K562 (cell line): ENCODE measurements around the gene ORC1. TPM values are rescaled to one million over a fixed set of nuclear protein-coding genes. Genes with fewer than 3 reads are reported as not detected.

ENCODE experiments used
- ATF4 ChIP-seq: fragments of 450-650 bp; formaldehyde crosslinking; IDR thresholded peaks from 2 replicates; pipeline ENCODE4 v1.4.0; 2022; ENCODE audit warnings: mild to moderate bottlenecking, moderate library complexity
- C11orf30 ChIP-seq: fragments of 450-650 bp; IDR thresholded peaks from 2 replicates; pipeline ENCODE4 v1.6.1; 2016; ENCODE audit warnings: low read depth, mild to moderate bottlenecking
- CHD2 ChIP-seq: IDR thresholded peaks from 2 replicates; pipeline ENCODE4 v1.6.1; 2011; ENCODE audit warnings: low read depth, low read length
- HMBOX1 ChIP-seq: sonication (generic); IDR thresholded peaks from 2 replicates; pipeline ENCODE4 v1.6.1; 2016
- ILK ChIP-seq: fragments of 450-650 bp; IDR thresholded peaks from 2 replicates; pipeline ENCODE4 v1.6.1; 2016; ENCODE audit warnings: missing genetic modification characterization, low read depth, mild to moderate bottlenecking, missing compliant biosample characterization, moderate library complexity, borderline replicate concordance
- NFE2L1 ChIP-seq: fragments of 450-650 bp; IDR thresholded peaks from 2 replicates; pipeline ENCODE4 v1.6.1; 2016; ENCODE audit warnings: missing genetic modification characterization, low read depth, mild to moderate bottlenecking, missing compliant biosample characterization, moderate library complexity, borderline replicate concordance
- PRPF4 ChIP-seq: fragments of 200-400 bp; formaldehyde crosslinking; IDR thresholded peaks from one replicate; pipeline ENCODE4 v1.6.1; 2017; ENCODE audit warnings: low read length, low read depth, mild to moderate bottlenecking; ENCODE audit not compliant: insufficient read depth, poor library complexity, severe bottlenecking
- SAP30 ChIP-seq: fragments of 200-600 bp; sonication (generic); IDR thresholded peaks from 2 replicates; pipeline ENCODE4 v1.6.1; 2012; ENCODE audit warnings: borderline replicate concordance, low read depth, mild to moderate bottlenecking, moderate library complexity, low read length, control low read depth, inconsistent platforms; ENCODE audit not compliant: insufficient read depth, poor library complexity, severe bottlenecking
- ZNF449 ChIP-seq: fragments of 250-450 bp; sonication (Bioruptor Pico); IDR thresholded peaks from 2 replicates; pipeline ENCODE4 v1.8.0; 2022; ENCODE audit warnings: moderate library complexity, mild to moderate bottlenecking, inconsistent platforms
- ZNF584 ChIP-seq: fragments of 200-800 bp; sonication (Bioruptor generic); IDR thresholded peaks from 2 replicates; pipeline ENCODE4 v1.6.1; 2016; ENCODE audit warnings: low read depth, mild to moderate bottlenecking, missing genetic modification characterization, missing compliant biosample characterization
- ZNF766 ChIP-seq: fragments of 200-800 bp; sonication (Bioruptor generic); conservative IDR thresholded peaks from 2 replicates; pipeline ENCODE4 v1.6.1; 2016; ENCODE audit warnings: missing genetic modification characterization, missing compliant biosample characterization
- ZNF77 ChIP-seq: fragments of 250-450 bp; sonication (Bioruptor Pico); IDR thresholded peaks from 2 replicates; pipeline ENCODE4 v1.5.0; 2020
- polyA plus RNA-seq, 8 experiments: library from polyadenylated mRNA; depleted of rRNA in 4 of 8; stranded (reverse) in 5 of 8; unstranded in 3 of 8; fragments of >200 nt; fragmentation: Nextera tagmentation in 2 of 8; fragmentation: Illumina TruSeq in 1 of 8; extraction: Ambion mirVana in 2 of 8; extraction: Trizol in 1 of 8; gene quantifications; 2 replicates each; pipeline versions ENCODE4 v1.2.1 to v1.2.3, GENCODE V29; 2011 to 2014; ENCODE audit warnings: inconsistent platforms in 1 of 8, missing spikeins in 1 of 8
- total RNA-seq, 7 experiments: library from RNA; depleted of rRNA in 6 of 7; stranded (reverse); fragments of >200 nt in 6 of 7; fragmentation: Illumina TruSeq in 2 of 7; extraction: Trizol in 2 of 7; gene quantifications; 2 replicates each; pipeline versions ENCODE4 v1.2.1 to v1.2.3, GENCODE V29; 2011 to 2021; ENCODE audit warnings: low replicate concordance in 1 of 7
- TF ChIP-seq, protein P1 (sequence below), 2 experiments: fragments of 450-650 bp in 1 of 2; IDR thresholded peaks; 2 replicates each; pipeline ENCODE4 v1.6.1; 2011 to 2017; ENCODE audit warnings: low read depth in 2 of 2, antibody characterized with exemption in 1 of 2, borderline replicate concordance in 1 of 2, low read length in 1 of 2, mild to moderate bottlenecking in 1 of 2, mixed read lengths in 1 of 2; ENCODE audit not compliant: control insufficient read depth in 1 of 2
- TF ChIP-seq, protein P2 (sequence below): sonication (generic); formaldehyde crosslinking; IDR thresholded peaks from 2 replicates; pipeline ENCODE4 v1.8.1; 2023; ENCODE audit warnings: mild to moderate bottlenecking, missing genetic modification reagents

ORC1 gene
- total and polyA plus RNA-seq, 9 of the 15 experiments (the other 6 are each of a cell fraction or from before 2014, with no cell fraction given), result 26.4 to 91.6 (median 69.7) TPM

GRCh38 chr1:52365746-52366516 is 38.3 kb downstream of the ORC1 start, which contains the start of gene CC2D1B (continued):
- TF ChIP-seq SAP30, result no peak
- no peak for TF ChIP-seq ZNF766 (CRISPR knock-in tag)
- no peak for TF ChIP-seq ZNF77 (CRISPR knock-in tag)
- TF ChIP-seq HMBOX1, result no peak
- no peak for TF ChIP-seq ILK (tag)
- no peak for TF ChIP-seq ZNF584 (CRISPR knock-in tag)
- no peak; the same call in 1 of the 2 replicates for TF ChIP-seq C11orf30
- peak; percentile 30; the same call in 1 of the 2 replicates for TF ChIP-seq CHD2
- TF ChIP-seq, protein P1, sequence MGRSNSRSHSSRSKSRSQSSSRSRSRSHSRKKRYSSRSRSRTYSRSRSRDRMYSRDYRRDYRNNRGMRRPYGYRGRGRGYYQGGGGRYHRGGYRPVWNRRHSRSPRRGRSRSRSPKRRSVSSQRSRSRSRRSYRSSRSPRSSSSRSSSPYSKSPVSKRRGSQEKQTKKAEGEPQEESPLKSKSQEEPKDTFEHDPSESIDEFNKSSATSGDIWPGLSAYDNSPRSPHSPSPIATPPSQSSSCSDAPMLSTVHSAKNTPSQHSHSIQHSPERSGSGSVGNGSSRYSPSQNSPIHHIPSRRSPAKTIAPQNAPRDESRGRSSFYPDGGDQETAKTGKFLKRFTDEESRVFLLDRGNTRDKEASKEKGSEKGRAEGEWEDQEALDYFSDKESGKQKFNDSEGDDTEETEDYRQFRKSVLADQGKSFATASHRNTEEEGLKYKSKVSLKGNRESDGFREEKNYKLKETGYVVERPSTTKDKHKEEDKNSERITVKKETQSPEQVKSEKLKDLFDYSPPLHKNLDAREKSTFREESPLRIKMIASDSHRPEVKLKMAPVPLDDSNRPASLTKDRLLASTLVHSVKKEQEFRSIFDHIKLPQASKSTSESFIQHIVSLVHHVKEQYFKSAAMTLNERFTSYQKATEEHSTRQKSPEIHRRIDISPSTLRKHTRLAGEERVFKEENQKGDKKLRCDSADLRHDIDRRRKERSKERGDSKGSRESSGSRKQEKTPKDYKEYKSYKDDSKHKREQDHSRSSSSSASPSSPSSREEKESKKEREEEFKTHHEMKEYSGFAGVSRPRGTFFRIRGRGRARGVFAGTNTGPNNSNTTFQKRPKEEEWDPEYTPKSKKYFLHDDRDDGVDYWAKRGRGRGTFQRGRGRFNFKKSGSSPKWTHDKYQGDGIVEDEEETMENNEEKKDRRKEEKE (IDR thresholded peaks at IDR 0.05; ENCODE audit: borderline replicate concordance in 1 of 2, control insufficient read depth in 1 of 2, low read depth in 2 of 2, low read length in 1 of 2), result no peak
- no peak for TF ChIP-seq NFE2L1 (tag)
- TF ChIP-seq PRPF4, result no peak
- TF ChIP-seq, protein P2, sequence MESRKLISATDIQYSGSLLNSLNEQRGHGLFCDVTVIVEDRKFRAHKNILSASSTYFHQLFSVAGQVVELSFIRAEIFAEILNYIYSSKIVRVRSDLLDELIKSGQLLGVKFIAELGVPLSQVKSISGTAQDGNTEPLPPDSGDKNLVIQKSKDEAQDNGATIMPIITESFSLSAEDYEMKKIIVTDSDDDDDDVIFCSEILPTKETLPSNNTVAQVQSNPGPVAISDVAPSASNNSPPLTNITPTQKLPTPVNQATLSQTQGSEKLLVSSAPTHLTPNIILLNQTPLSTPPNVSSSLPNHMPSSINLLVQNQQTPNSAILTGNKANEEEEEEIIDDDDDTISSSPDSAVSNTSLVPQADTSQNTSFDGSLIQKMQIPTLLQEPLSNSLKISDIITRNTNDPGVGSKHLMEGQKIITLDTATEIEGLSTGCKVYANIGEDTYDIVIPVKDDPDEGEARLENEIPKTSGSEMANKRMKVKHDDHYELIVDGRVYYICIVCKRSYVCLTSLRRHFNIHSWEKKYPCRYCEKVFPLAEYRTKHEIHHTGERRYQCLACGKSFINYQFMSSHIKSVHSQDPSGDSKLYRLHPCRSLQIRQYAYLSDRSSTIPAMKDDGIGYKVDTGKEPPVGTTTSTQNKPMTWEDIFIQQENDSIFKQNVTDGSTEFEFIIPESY (CRISPR knock-in tag), result peak; percentile 48; the same call in 1 of the 2 replicates
- TF ChIP-seq ATF4 (CRISPR knock-in tag), result no peak
- no peak for TF ChIP-seq ZNF449
